HUES64 (cell line): ENCODE results near the gene TAF11L2.
"Not testable (repeated sequence)": the region's sequence is repeated elsewhere in the genome, so short reads cannot be mapped to it uniquely, and the experiment has no call there.

Experiments
- H3K27ac ChIP-seq: 2 replicates; pipeline ENCODE4 v1.7.0; 2013; ENCODE audit warnings: low read depth, low read length, inconsistent platforms
- H3K27me3 ChIP-seq: 2 replicates; pipeline ENCODE4 v1.6.1; 2013; ENCODE audit warnings: mild to moderate bottlenecking, low read length; ENCODE audit not compliant: insufficient read depth
- H3K36me3 ChIP-seq: 2 replicates; pipeline ENCODE4 v1.6.1; 2013; ENCODE audit warnings: mild to moderate bottlenecking, low read length; ENCODE audit not compliant: insufficient read depth
- H3K4me1 ChIP-seq: 2 replicates; pipeline ENCODE4 v1.6.1; 2013; ENCODE audit warnings: mild to moderate bottlenecking, low read length, moderate library complexity; ENCODE audit not compliant: insufficient read depth
- H3K4me3 ChIP-seq: 2 replicates; pipeline ENCODE4 v1.5.1; 2013; ENCODE audit warnings: mild to moderate bottlenecking, low read length, moderate library complexity
- H3K9ac ChIP-seq: 2 replicates; pipeline ENCODE4 v1.6.1; 2013; ENCODE audit warnings: mild to moderate bottlenecking, low read depth, low read length
- H3K9me3 ChIP-seq: 2 replicates; pipeline ENCODE4 v1.6.1; 2013; ENCODE audit warnings: low read depth, low read length; ENCODE audit not compliant: insufficient read depth
- WGBS: fragments of 150-250, 120-280 bp; methylation state at CpG from one replicate; pipeline ENCODE4 v1.1.7; 2013; ENCODE audit warnings: missing lambda C conversion rate; 5-methylcytosine and 5-hydroxymethylcytosine counted together

Gene TAF11L2

DNA sequence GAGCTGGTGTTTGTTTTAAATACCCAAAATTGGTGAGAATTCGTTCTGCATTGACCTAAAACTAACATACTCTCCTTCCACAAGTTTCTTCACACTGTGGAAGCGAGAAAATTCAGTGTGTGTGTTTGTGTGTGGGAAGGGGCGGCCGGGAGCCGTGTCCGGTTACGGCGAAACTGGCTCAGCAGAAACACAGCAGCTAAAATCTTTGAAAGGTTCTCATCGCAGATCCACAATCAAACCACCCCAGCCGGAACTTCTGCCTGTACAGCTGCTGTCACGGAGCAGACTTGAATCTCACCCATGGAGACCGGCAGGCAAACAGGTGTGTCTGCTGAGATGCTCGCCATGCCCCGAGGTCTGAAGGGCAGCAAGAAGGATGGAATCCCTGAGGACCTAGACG, 30.3 kb downstream of the TAF11L2 start, which contains the start of gene TAF11L6:
TAF11L6 (plus strand) TSS at position 301 of the 400 bp plus-strand sequence.
- H3K9ac ChIP-seq, H3K4me3 ChIP-seq, H3K27ac ChIP-seq, H3K4me1 ChIP-seq, H3K27me3 ChIP-seq, H3K9me3 ChIP-seq, H3K36me3 ChIP-seq: not testable (repeated sequence)
- no CpG with 5 or more reads among the region's 15 CpGs for WGBS
